Tibial artery (tissue), 4 donors: ENCODE measurements around the gene MINDY4.

Source experiments
- DNase-seq, 2 donors: peaks; one replicate each; pipeline ENCODE4 v3.0.0-alpha.2; 2019
- H3K27ac ChIP-seq, 2 donors: fragments of 200-600 bp; sonication (generic) in 1 of 2; 1 replicate in 1 of 2; 2 replicates in 1 of 2; pipeline ENCODE4 v1.5.1; 2018 to 2019; ENCODE audit warnings: mild to moderate bottlenecking in 1 of 2
- H3K27me3 ChIP-seq, 2 donors: fragments of 200-600 bp; sonication (generic) in 1 of 2; one replicate each; pipeline versions ENCODE4 v1.5.1 to v1.6.0; 2016 to 2019
- H3K36me3 ChIP-seq, 3 donors: fragments of 200-600 bp; sonication (generic) in 2 of 3; one replicate each; pipeline ENCODE4 v1.5.1; 2016 to 2019; ENCODE audit warnings: mild to moderate bottlenecking in 2 of 3
- H3K4me1 ChIP-seq, 4 donors: fragments of 200-600 bp; sonication (generic) in 2 of 4; 1 replicate in 3 of 4; 2 replicates in 1 of 4; pipeline ENCODE4 v1.5.1; 2016 to 2019
- H3K4me3 ChIP-seq, 2 donors: fragments of 200-600 bp; sonication (generic) in 1 of 2; 1 replicate in 1 of 2; 2 replicates in 1 of 2; pipeline ENCODE4 v1.5.1; 2018 to 2019; ENCODE audit warnings: mild to moderate bottlenecking in 2 of 2
- H3K9me3 ChIP-seq, 3 donors: fragments of 200-600 bp; sonication (generic) in 1 of 3; one replicate each; pipeline ENCODE4 v1.5.1; 2016 to 2019
- CTCF ChIP-seq, 2 experiments: fragments of 200-600 bp in 1 of 2; fragments of 450-650 bp in 1 of 2; IDR thresholded peaks; one replicate each; pipeline ENCODE4 v1.5.1; 2017 to 2019; ENCODE audit warnings: antibody characterized with exemption in 2 of 2, mild to moderate bottlenecking in 1 of 2, moderate library complexity in 1 of 2
- intact Hi-C: fragments of 100-400 bp; cut with DNase I; formaldehyde crosslinking; loops from one replicate; pipeline ENCODE4 v1.15.0; 2023; ENCODE audit warnings: low total_unique reads

MINDY4 gene

GRCh38 chr7:30799206-30799975 is 28.2 kb downstream of the MINDY4 start:
- peak; percentile 83 to 89 for DNase-seq
- Histone ChIP-seq H3K36me3 (peaks cover 0 to 8% (median 0%) of the 10 kb centered on the region in 3 donors), H3K27me3 (no peaks in the 10 kb centered on the region), H3K4me1 (peaks cover 8 to 80% (median 62%) of the 10 kb centered on the region in 4 donors), H3K9me3 (no peaks in the 10 kb centered on the region), H3K4me3 (no peak overlapping the region), H3K27ac (peak overlapping the region; percentile 56 to 60)
- TF ChIP-seq CTCF (IDR thresholded peaks at IDR 0.05): no peak
- intact Hi-C loops: loop anchor here (2.0 kb wide), 1 partner anchor 325 kb away; no protein-coding TSS in a partner anchor

DNA sequence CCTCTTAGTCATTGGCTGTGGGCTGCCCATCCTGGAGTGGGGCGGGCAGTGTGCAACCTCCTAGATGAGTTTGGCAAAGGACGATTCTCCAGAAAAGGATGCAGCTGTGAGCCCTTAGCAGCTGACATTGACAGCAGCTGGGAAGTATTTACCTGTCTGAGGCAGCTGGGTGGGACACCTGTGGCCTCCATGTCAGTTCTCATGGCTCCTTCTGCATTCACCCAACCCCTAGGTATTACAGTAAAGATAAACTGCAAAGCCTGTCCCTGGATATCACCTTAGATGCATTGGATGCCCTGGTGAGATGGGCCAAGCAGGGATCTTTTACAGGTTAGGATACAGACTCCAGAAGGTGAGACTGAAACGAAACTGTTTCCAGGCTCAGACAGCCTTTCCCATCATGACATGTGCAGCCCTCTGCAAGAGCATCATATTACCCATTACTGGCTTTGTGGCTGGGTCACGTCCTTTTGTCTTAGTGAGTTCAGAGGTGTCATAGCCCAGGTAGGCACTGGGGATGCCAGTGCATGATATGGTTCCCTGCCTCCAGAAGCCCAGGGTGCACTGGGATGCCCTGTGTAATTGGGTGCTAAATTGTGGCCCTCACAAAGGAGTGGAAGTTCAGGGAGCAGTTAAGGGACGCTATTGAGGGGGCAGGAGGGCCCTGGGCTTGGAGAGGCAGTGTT is 28.9 kb downstream of the MINDY4 start:
- no peak for DNase-seq
- H3K9me3 ChIP-seq: no peaks in the 10 kb centered on the region
- peaks cover 0 to 8% (median 0%) of the 10 kb centered on the region in 3 donors for H3K36me3 ChIP-seq
- H3K27ac ChIP-seq: peak overlapping the region; percentile 56 to 60
- peaks cover 8 to 84% (median 69%) of the 10 kb centered on the region in 4 donors for H3K4me1 ChIP-seq
- intact Hi-C loops: loop anchor here (2.0 to 5.0 kb wide), 3 partner anchors 107 to 325 kb away; no protein-coding TSS in a partner anchor
- no peaks in the 10 kb centered on the region for H3K27me3 ChIP-seq
- TF ChIP-seq CTCF (IDR thresholded peaks at IDR 0.05): no peak
- H3K4me3 ChIP-seq: no peak overlapping the region

DNA sequence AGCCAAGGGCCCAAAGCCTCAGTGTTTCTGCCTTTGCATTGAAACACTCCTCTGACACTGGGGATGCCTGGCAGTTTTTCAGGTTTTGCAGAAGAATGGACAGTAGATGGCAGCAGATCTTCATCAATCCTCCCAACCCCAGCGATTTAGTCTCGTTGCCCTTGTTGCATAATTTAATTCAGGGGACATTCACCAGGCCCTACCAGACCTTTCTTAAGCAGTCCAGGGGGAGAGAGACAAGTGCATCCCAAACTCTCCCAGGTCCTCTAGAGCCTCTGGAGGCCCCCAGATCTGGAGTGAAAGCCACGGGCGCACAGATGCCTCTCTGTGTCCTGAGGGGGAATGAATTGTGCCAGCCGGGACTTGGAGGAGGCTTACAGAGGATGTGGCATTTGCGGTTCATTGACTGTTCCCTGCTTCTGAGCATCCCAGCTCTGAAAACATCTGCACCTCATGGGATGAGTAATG is 29.6 kb downstream of the MINDY4 start:
- Histone ChIP-seq H3K27me3 (no peaks in the 10 kb centered on the region), H3K4me3 (no peak overlapping the region), H3K9me3 (no peaks in the 10 kb centered on the region), H3K36me3 (peaks cover 0 to 8% (median 0%) of the 10 kb centered on the region in 3 donors), H3K4me1 (peaks cover 8 to 84% (median 72%) of the 10 kb centered on the region in 4 donors), H3K27ac (peak overlapping the region; percentile 56 to 60)
- DNase-seq: peak; percentile 74 to 82
- intact Hi-C loops: loop anchor here (5.0 kb wide), 2 partner anchors 106 to 176 kb away; no protein-coding TSS in a partner anchor
- peak; percentile 73 to 85 for TF ChIP-seq CTCF (IDR thresholded peaks at IDR 0.05)

DNA sequence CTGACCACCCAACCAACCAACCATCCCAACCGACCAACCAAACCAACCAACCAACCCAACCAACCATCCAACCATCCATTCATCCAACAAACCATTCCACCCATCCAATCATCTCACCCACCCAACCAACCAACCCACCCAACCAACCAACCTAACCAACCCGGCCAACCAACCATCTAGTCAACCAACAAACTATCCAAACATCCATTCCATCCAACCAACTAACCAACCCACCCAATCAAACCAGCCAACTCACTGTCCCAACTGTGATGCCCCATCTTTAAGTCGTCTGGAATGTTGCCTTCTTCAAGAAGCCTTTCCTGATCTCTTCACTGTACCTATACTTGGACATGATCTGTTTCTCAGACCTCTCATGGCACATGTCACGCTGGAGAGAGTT is 31.6 kb downstream of the MINDY4 start:
- no peak overlapping the region for H3K4me3 ChIP-seq
- intact Hi-C loops: loop anchor here (5.0 kb wide), 2 partner anchors 104 to 174 kb away; no protein-coding TSS in a partner anchor
- H3K27me3 ChIP-seq: no peaks in the 10 kb centered on the region
- H3K27ac ChIP-seq: peak overlapping the region in 1 of 2 donors; percentile 74
- peaks cover 8 to 79% (median 65%) of the 10 kb centered on the region in 4 donors for H3K4me1 ChIP-seq
- no peak for TF ChIP-seq CTCF (IDR thresholded peaks at IDR 0.05)
- no peak for DNase-seq
- peaks cover 0 to 8% (median 0%) of the 10 kb centered on the region in 3 donors for H3K36me3 ChIP-seq
- H3K9me3 ChIP-seq: no peaks in the 10 kb centered on the region

DNA sequence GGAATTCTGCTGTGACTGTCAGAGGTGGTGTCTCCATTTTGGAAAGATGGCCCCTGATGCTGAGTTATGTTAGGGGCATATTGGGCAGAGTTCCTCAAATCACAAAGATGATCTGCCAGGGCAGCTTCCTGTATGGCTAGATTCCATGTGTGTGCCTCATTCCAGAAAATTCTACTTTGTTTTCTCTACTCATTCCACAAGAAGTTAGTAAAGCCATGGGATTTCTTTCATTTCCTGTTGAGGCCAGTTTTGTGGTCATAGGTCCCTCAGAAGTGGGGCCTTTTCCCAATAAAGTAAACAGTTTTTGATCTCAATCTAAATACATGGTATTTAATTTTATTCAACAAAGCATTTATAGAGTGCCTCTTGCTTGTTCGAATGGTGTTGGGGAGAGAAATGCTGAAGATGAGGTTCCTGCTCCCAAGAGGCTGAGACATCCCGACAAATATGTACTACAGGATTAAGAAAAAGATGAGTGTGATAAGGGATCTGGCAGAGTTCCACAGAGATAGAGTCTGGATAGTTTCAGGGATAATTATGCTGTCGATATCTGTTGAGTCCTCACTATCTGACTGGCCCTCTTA is 33.0 kb downstream of the MINDY4 start:
- Histone ChIP-seq H3K4me3 (no peak overlapping the region), H3K27ac (peak overlapping the region; percentile 71 to 74), H3K36me3 (no peaks in the 10 kb centered on the region), H3K27me3 (no peaks in the 10 kb centered on the region), H3K4me1 (peaks cover 2 to 68% (median 59%) of the 10 kb centered on the region in 4 donors), H3K9me3 (no peaks in the 10 kb centered on the region)
- no peak for DNase-seq
- TF ChIP-seq CTCF (IDR thresholded peaks at IDR 0.05): no peak
- intact Hi-C loops: loop anchor here (5.0 kb wide), 2 partner anchors 103 to 173 kb away; no protein-coding TSS in a partner anchor
